ENCODE results near the gene DMD.

The DMD gene

GRCh38 chrX:31213941-31214340 lies 1997.4 kb downstream of the DMD start:
- in situ Hi-C loops (cut with MboI; ENCODE audit: low sequenced_read_pairs): no loop called here

GRCh38 chrX:31212856-31213748 lies 1998.2 kb downstream of the DMD start:
- in situ Hi-C loops (cut with MboI; ENCODE audit: low sequenced_read_pairs): no loop called here

GRCh38 chrX:31209005-31209628 lies 2002.2 kb downstream of the DMD start:
- in situ Hi-C loops (cut with MboI; ENCODE audit: low sequenced_read_pairs): no loop called here

- in situ Hi-C loops (cut with MboI; ENCODE audit: low sequenced_read_pairs): no loop called here
These were observed 2009.8 kb downstream of the DMD start for GRCh38 chrX:31201503-31201902.

DNA sequence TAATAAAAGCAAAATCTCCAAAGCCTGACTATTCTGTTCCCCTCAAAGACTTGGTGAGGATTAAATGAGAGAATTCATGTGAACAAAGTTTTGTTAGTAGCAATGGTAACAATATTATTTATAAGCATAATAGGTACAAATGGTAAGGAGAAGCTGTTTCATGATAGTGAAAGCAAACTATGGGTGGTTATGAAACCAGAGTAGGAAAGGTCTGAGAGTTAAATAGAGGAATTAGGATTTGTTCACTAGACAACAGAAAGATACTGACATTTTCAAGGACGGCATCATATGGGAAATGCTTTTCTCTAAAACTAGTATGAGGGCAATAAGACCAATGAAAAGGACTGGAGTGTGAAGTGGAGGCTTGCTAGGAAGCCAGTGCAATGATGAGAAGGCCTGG lies 2010.9 kb downstream of the DMD start:
- in situ Hi-C loops (cut with MboI; ENCODE audit: low sequenced_read_pairs): no loop called here

GRCh38 chrX:31199840-31200114 lies 2011.6 kb downstream of the DMD start:
- in situ Hi-C loops (cut with MboI; ENCODE audit: low sequenced_read_pairs): no loop called here

GRCh38 chrX:31199056-31199839 lies 2012.1 kb downstream of the DMD start:
- in situ Hi-C loops (cut with MboI; ENCODE audit: low sequenced_read_pairs): no loop called here

DNA sequence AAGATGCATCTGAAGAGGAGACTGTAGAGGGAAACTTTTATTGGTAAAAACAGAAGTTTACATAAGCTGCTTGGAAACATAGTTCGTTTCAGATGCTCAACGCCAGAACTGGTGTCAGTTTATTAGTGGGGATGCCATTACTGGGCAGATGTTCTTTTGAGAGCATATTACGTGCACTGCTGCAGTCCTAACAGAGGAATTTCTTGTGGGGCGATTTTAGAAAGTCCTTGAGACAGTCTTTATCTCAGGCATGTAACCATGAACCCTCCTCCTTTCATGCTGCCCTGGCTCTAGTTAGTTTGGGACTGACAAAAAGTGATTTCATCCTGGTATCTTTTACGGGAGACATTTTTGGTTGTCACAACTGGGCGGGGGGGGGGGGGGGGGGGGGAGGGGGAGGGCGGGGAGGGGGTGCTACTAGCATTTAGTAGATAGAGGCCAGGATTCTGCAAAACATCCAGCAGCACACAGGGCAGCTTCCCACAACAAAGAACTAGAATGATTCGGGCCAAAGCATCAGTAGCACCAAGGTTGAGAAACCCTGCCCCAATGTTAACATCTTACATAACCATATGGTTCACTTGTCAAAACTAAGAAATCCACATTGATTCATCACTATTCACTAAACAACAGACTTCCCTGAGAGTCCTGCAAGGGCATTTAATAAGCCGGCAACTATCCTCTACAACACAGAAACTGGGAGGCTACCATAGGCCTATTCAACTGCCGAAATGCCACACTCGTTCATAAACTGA lies 2021.0 kb downstream of the DMD start:
- in situ Hi-C loops (cut with MboI; ENCODE audit: low sequenced_read_pairs): no loop called here

- in situ Hi-C loops (cut with MboI; ENCODE audit: low sequenced_read_pairs): no loop called here
These were observed 2024.5 kb downstream of the DMD start for GRCh38 chrX:31186693-31187338.

DNA sequence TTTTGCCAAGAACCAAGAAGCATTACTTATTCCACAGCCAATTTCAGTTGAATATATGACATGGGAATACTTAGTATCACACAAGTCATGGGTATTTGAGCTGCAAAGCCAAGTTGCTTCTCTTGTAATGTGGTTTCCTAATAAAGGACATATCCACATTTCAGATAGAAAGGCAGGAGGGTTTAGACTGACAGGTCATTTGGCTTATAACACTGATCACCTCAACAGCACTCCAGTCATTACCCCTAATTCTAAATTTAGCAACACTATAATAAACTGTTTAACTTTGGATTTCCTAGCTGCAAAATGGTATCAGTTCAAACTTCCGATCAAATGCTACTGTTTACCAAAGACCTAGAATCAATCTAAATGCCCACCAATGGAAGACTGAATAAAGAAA lies 2025.5 kb downstream of the DMD start:
- in situ Hi-C loops (cut with MboI; ENCODE audit: low sequenced_read_pairs): no loop called here

DNA sequence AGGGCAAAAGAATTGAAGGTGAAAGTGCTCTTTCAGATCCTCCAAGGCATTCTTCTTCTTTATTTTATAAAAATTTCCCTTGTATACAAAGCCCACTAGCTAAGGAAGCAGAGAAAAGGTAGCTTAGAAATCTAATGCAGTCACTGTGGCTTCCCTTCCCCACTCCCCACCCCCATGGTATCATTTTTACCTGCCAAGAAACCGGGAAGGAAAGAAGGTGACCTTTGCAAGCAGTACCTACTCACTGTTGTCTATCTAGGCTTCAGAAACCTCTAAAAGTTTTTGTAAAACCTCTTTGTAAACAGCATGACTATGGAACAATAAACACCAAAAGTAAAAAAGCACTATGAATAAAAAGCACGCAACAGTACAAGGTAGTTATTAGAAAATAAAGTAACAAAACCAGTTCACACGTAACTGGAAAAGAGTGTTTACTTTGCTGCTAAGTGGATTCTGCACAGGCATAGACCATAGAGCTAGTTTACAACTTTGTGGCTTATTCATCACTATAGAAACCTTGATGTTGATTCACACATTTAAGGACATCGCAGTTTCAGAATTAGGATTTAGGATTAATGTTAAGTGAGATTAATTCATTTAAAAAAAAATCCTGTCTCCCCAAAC lies 2029.9 kb downstream of the DMD start:
- in situ Hi-C loops (cut with MboI; ENCODE audit: low sequenced_read_pairs): no loop called here

- in situ Hi-C loops (cut with MboI; ENCODE audit: low sequenced_read_pairs): no loop called here
These were observed 2032.1 kb downstream of the DMD start for GRCh38 chrX:31179203-31179602.

GRCh38 chrX:31178769-31179125 lies 2032.6 kb downstream of the DMD start:
- in situ Hi-C loops (cut with MboI; ENCODE audit: low sequenced_read_pairs): no loop called here

GRCh38 chrX:31178064-31178768 lies 2033.1 kb downstream of the DMD start:
- in situ Hi-C loops (cut with MboI; ENCODE audit: low sequenced_read_pairs): no loop called here

- in situ Hi-C loops (cut with MboI; ENCODE audit: low sequenced_read_pairs): no loop called here
These were observed 2040.6 kb downstream of the DMD start for GRCh38 chrX:31170792-31171191.

- in situ Hi-C loops (cut with MboI; ENCODE audit: low sequenced_read_pairs): no loop called here
These were observed 2042.8 kb downstream of the DMD start for GRCh38 chrX:31168551-31168950.

GRCh38 chrX:31166832-31167231 lies 2044.5 kb downstream of the DMD start:
- in situ Hi-C loops (cut with MboI; ENCODE audit: low sequenced_read_pairs): no loop called here

GRCh38 chrX:31166416-31166815 lies 2044.9 kb downstream of the DMD start:
- in situ Hi-C loops (cut with MboI; ENCODE audit: low sequenced_read_pairs): no loop called here

DNA sequence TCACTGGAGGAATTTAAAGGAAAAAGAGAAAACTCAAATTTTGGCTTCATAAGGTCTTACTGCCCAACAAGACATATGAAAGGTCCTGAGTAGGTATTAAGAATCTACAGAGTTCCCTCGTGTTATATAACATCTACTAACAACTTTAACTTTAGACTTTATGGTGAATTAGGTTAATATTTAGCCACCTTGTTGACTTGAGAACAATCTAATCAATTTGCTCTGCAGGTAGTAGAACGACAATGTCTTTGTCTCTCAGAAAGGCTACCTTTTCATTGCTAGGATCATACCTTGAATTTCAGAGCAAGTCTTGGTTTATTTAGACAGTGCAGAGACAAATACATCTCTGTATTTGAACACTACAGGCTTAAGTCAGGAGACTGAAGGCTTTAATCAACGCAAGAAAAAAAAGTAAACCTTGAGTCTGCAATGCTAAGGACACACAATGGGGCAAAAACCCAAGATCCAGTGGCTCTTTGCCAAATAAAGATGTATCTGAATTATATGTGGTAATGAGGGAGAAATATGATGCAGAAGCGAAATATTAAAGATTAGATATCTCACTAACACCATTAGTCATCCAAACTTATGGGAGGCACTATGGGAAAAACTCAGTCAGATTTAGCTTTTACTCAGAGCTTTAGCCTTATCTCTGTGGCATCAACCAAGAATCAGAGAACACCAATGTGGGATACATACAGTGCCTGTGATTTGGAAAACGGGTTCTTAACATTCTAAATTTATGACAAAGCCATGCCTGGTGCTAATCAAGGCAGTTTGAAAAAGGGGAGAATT lies 2045.9 kb downstream of the DMD start:
- in situ Hi-C loops (cut with MboI; ENCODE audit: low sequenced_read_pairs): no loop called here

Data from hTERT RPE-1 (cell line).